ENCODE results near the gene IFNL3. TPM values are rescaled to one million over a fixed set of nuclear protein-coding genes. Genes with fewer than 3 reads are reported as not detected.
"Not testable (repeated sequence)": the region's sequence is repeated elsewhere in the genome, so short reads cannot be mapped to it uniquely, and the experiment has no call there.

The IFNL3 gene
- total RNA-seq, 1 donor from 2014 or later: not detected

- no peak for DNase-seq (ENCODE audit: low spot score in 2 of 2)
- no peak for FAIRE-seq
Measured at GRCh38 chr19:39254531-39255345, 9.9 kb upstream of the IFNL3 start.

GRCh38 chr19:39253374-39254149, 8.8 kb upstream of the IFNL3 start:
- DNase-seq (ENCODE audit: low spot score in 2 of 2): no peak
- FAIRE-seq: no peak

- DNase-seq (ENCODE audit: low spot score in 2 of 2): no peak
- no peak for FAIRE-seq
Measured at GRCh38 chr19:39252458-39252857, 7.7 kb upstream of the IFNL3 start.

- no peak for FAIRE-seq
- no peak for DNase-seq (ENCODE audit: low spot score in 2 of 2)
Measured at GRCh38 chr19:39251846-39252245, 7.0 kb upstream of the IFNL3 start.

GRCh38 chr19:39251081-39251480, 6.3 kb upstream of the IFNL3 start:
- DNase-seq (ENCODE audit: low spot score in 2 of 2) (no peak), FAIRE-seq (no peak)

- DNase-seq (ENCODE audit: low spot score in 2 of 2) (no peak), FAIRE-seq (no peak)
Measured at GRCh38 chr19:39248806-39249205, 4.0 kb upstream of the IFNL3 start, which contains the start of gene IFNL4. IFNL4 (minus strand) TSS chr19:39248856.

DNA sequence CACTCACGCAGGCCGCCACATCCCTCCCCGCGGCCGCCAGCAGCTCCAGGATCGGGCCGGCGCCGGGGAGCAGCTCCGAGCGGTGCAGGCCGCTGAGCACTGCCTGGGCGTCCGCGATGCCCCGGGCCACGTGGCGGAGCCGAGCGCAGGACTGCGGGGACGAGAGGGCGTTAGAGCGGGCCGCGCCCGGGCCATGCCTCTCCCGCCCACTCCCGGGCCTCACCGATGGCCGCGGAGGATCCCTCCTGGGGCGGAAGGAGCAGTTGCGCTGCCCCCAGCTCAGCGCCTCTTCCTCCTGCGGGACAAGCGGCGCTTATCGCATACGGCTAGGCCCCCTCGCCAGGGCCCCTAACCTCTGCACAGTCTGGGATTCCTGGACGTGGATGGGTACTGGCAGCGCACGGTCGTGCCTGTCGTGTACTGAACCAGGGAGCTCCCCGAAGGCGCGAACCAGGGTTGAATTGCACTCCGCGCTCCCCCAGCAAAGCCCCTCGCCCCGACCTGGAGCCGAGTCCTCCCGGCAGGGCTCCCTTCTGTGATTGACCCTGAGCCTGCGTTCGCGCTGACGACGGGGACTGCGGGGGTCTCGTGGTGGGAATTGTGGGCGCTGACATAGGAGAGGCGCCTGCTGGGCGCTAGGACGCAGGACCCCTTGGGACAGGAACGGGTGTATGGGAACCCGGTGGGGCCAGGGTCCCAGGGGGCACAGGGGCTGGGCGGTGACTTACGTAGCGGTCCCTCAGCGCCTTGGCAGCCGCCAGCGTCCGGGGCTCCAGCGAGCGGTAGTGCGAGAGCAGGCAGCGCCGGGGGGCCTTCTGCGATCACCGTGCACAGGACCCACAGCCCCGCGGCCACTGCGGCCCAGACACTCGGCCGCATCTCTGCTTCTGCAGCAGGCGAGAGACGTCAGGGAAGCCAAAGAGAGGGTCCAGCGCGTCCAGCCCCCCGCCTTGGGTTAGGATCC, 3.2 kb upstream of the IFNL3 start:
- DNase-seq (ENCODE audit: low spot score in 2 of 2): peak in 1 of 2 donors; percentile 55
- FAIRE-seq: no peak

- no peak for FAIRE-seq
- DNase-seq (ENCODE audit: low spot score in 2 of 2): peak in 1 of 2 donors; percentile 45
Measured at GRCh38 chr19:39246951-39247669, 2.3 kb upstream of the IFNL3 start.

- FAIRE-seq; DNase-seq (ENCODE audit: low spot score in 2 of 2): not testable (repeated sequence)
Measured at GRCh38 chr19:39245166-39245565, 360 bp upstream of the IFNL3 start.

DNA sequence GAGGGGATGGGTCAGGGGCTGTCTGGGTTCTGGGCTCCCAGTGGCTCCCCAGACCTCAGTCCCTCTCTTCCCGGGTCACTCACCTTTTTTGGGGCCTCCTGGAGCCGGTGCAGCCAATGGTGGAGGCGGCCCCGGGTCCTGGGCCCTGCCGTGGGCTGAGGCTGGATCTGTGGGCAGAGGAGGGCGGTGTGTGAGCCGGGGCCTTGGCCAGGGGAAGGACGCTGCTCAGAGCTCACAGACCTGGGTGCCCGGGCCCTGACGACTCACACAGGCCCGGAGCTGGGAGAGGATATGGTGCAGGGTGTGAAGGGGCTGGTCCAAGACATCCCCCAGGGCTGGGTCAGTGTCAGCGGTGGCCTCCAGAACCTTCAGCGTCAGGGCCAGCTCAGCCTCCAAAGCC, 1.1 kb downstream of the IFNL3 start:
- not testable (repeated sequence) for FAIRE-seq; DNase-seq (ENCODE audit: low spot score in 2 of 2)

GRCh38 chr19:39240421-39240820, 4.4 kb downstream of the IFNL3 start:
- DNase-seq (ENCODE audit: low spot score in 2 of 2): no peak
- FAIRE-seq: no peak

- DNase-seq (ENCODE audit: low spot score in 2 of 2) (no peak), FAIRE-seq (no peak)
Measured at GRCh38 chr19:39238944-39239343, 5.9 kb downstream of the IFNL3 start.

DNA sequence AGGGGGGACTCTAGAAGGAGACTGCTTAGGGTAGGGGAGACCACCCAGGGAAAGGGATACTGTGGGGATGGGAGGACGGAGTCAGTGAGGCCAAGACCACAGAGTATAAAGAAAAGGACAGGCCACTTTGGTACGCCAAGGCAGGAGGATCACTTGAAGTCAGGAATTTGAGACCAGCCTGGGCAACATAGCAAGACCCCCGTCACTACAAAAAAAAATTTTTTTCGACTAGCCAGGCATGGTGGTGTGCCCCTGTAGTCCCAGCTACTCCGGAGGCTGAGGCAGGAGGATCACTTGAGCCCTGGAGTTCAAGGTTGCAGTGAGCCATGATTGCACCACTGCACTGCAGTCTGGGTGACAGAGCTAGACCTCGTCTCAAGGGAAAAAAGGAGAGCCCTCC, 6.6 kb downstream of the IFNL3 start:
- DNase-seq (ENCODE audit: low spot score in 2 of 2) (no peak), FAIRE-seq (no peak)

DNA sequence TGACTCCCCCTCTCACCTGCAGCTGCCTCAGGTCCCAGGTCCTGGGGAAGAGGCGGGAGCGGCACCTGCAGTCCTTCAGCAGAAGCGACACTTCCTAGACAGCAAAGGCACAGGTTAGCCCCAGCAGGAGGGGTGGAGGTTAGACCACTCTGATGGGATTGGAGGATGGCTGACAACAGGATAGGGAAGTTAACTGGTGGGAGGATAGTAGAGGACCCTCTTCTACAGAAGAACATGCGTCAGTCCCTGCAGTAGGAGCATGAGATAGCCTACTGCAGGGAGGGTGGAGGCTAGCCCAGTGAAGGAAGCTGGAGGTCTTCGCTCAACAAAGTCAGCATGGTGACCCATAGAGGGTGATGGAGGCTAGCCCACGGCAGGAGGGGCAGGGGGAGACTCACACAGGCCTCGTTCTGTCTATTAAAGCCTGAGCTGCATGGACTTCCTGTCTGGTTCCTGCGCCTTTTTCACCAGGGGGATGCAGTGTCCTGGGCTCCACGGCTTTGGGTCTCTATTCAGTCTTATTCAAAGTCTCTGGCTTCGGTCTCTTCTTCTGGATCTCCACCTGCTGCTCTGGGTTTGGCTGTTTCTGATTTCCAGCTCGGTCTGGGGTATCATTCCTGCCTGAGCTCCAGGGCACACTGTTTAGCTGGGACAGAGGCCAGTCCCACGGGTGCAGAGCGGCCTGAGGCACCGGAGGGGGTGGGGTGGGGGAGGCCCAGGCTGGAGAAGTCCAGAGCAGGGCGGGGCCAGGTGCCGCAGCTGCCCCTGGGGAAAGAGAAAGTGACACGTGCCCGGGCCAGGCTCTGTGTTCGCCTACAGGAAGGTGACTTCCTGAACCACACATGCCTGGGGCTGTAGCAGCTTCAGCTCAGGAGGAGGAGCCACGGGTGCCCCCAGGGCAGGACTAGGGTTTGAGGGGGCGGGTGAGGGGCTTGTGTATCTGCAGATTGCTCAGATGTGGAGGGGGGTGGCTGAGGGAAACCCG, 7.3 kb downstream of the IFNL3 start:
- FAIRE-seq: no peak

GRCh38 chr19:39236527-39236926, 8.3 kb downstream of the IFNL3 start:
- no peak for FAIRE-seq
- DNase-seq (ENCODE audit: low spot score in 2 of 2): no peak

More for the DNA sequence above, 7.3 kb downstream of the IFNL3 start:
- no peak for DNase-seq (ENCODE audit: low spot score in 2 of 2)

DNA sequence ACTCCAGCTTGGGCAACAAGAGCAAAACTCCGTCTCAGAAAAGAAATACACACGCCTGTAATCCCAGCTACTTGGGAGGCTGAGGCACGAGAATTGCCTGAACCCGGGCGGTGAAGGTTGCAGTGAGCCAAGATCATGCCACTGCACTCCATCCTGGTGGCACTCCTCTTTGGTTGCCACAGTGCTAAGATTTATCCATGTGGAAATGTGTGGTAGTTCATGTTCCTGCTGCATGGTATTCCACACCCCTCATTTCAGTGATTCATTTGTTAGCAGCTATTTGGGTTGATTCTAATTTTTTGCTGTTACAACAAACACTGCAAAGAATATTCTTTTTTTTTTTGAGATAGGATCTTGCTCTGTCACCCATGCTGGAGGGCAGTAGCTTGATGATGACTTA, 12.1 kb downstream of the IFNL3 start:
- no peak for FAIRE-seq
- DNase-seq (ENCODE audit: low spot score in 2 of 2): no peak

- no peak for FAIRE-seq
- DNase-seq (ENCODE audit: low spot score in 2 of 2): no peak
Measured at GRCh38 chr19:39230096-39230764, 14.6 kb downstream of the IFNL3 start.

DNA sequence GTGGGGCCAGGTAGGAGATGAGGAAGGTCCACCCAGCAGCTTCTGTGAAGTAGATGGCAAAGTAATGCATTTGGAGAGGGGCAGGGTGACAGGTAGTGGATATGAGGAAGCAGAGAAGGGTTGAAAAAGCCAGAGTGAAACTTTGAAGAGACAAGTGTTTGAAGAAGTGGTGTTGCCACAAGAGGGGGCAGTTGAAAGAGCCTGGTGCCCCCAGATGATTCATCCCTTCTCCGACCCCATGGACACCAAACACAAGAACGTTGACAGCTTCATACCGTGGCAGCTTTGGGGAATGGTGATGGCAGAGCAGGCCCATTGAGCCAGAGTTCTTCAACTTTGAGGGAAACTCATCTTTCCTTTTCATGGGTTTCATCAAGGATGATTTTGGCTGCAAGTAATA, 19.9 kb downstream of the IFNL3 start:
- FAIRE-seq (no peak), DNase-seq (ENCODE audit: low spot score in 2 of 2) (no peak)

All from frontal cortex (tissue), 4 donors.